C4-2B (cell line): ENCODE measurements around the gene SGCB.

Experiments
- H3K27ac ChIP-seq: fragments of 450-650 bp; 2 replicates; pipeline ENCODE4 v1.5.1; 2017
- CTCF ChIP-seq: fragments of 450-650 bp; conservative IDR thresholded peaks from 2 replicates; pipeline ENCODE4 v1.5.1; 2017; ENCODE audit warnings: mild to moderate bottlenecking
- ZFX ChIP-seq: fragments of 450-650 bp; IDR thresholded peaks from 2 replicates; pipeline ENCODE4 v1.6.1; 2017

Gene SGCB

GRCh38 chr4:51995647-51996220, 42.4 kb downstream of the SGCB start:
- H3K27ac ChIP-seq: no peak overlapping the region
- TF ChIP-seq CTCF (no peak), ZFX (no peak)
